Stimulated activated CD4-positive, alpha-beta T cell treated with anti-CD3 and anti-CD28 coated beads, Interleukin-1b, Interleukin-23, amount 100 ng/mL, for 4 hours (primary cell): Measurements from ENCODE around the gene PKIB.
"Not testable (repeated sequence)": the region's sequence is repeated elsewhere in the genome, so short reads cannot be mapped to it uniquely, and the experiment has no call there.

Experiments
- DNase-seq, 2 donors: peaks; one replicate each; pipeline ENCODE4 v3.0.0-alpha.2; 2020; ENCODE audit warnings: low read depth in 2 of 2

Gene PKIB

DNA sequence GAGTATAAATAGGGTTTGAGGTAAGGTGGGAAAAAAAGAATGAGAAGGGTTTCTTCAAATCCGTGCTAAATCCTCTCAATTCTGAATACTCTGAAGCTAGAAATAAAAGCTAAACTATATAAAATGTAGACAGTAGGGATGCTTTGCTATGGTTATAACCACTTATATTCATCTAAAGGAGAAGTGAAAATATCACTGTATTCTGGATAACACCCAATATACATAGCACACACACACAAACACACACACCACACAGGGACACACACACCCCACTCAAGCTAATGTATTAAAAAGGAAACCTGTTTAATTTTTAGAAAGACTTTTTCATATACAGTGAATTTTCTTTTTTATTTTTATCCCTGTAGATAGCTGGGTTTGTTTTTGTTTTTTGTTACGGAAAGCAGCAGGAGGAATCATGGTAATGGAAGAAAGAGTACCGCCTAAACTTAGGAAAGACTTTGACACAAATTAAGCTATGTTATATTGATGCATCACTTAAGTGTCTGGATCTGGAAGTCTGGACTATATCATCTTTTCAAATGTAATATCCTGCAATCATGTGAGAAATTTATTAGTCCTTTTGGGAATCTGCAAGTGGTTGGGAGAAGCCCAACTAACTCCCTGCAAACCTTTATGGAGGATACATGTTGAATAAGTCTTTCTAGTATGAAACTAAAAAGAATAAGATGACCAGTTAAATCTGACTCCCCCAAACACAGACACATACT lies 100.9 kb downstream of the PKIB start:
- DNase-seq, result no peak

GRCh38 chr6:122712093-122712447 lies 101.9 kb downstream of the PKIB start:
- no peak for DNase-seq

GRCh38 chr6:122712448-122713137 lies 102.4 kb downstream of the PKIB start:
- DNase-seq, result no peak

DNA sequence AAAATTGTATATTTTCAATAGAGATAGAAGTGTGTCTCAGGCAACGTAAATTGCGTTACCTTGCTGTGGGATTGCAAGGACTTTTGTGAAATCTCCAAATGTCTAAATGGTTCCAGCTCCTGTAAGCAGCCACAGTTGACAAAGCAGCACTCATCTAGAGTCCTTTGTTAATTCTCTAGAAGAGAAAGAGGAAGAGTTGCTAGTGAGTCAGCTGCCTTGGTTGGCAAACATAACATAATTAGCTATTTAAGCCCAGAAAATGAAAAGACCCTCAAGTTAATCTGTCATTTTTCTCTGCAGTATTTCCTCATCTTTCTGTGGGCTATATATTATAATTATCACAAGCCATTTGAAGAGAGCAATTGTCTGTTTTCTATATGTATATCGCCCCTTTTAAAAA lies 102.9 kb downstream of the PKIB start:
- DNase-seq, result no peak

GRCh38 chr6:122714059-122714458 lies 103.9 kb downstream of the PKIB start:
- DNase-seq, result no peak

- no peak for DNase-seq
These were observed 105.5 kb downstream of the PKIB start for GRCh38 chr6:122715725-122716124.

DNA sequence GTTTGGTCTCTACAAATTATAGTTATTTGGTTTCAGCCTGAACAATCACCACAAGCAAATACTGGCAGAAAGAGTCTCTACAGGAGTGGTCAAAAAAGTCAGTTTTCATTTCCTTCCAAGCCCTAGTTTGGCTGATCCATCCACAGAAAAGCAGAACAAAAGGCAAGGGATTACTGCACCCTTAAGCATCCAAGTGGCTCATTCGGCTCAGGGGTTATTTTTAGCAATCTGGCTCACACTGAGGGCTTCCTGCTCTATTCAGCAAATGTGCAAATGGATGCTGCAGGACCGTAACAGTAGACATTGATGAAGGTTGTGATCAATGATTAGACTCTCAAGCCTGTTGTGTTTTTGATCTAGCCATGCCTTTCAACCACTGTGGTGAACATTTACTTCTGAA lies 107.1 kb downstream of the PKIB start:
- DNase-seq, result no peak

GRCh38 chr6:122718616-122719015 lies 108.4 kb downstream of the PKIB start:
- no peak for DNase-seq

DNA sequence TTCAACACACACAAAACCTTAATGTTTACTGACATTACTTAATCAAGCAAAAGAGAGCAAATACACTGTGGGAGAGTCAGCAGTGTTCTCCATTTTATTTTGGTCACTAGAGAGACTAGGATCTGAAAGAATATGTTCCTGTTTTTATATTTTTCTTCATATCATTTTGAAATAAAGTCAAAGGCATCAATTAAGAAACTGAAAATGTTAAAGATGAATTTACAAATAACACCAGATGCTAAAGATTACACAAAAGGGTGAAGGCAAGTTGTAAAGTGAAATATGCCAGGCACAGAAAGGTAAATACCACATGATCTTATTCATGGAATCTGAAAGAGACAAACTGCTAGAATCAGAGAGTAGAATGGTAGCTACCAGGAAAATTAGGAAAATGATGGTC lies 109.0 kb downstream of the PKIB start:
- no peak for DNase-seq

GRCh38 chr6:122722746-122723145 lies 112.5 kb downstream of the PKIB start:
- DNase-seq, result no peak

DNA sequence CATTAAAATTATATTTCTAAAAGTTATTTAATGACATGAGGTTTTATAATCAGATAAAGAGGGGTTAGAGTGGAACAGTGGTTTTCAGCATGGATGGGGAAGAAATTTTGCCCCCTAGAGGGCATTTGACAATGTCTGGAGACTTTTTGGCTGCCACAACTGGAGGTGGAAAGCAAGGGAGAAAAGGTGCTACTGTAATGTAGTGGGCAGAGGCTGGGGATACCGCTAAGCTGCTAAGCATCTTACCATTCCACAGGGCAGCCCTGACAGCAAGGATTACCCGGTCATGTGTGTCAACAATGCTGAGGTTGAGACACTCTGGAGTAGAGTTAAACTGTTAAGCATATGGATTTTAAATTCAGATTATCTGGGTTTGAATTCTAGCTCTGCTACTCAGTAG lies 116.4 kb downstream of the PKIB start:
- no peak for DNase-seq

- no peak for DNase-seq
These were observed 117.0 kb downstream of the PKIB start for GRCh38 chr6:122727244-122727643.

DNA sequence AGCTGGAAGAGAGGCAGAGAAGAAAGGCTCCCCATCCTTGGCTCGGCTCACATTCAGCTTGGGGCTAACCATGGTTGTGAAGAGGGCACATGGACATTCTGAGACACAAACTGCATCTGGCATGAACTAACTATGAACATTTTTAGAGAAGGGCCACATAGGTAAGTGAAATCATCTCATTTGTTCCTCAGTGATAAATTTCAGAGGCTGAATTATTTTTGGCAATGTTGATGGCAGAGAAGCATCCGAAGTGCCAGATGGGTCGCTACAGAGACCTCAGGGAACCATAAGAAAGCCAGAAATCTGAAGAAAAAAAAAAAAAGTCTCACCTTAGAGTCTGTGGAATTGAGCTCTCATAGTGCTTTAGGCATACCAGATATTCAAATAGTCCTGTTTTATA lies 120.1 kb downstream of the PKIB start:
- no peak for DNase-seq

GRCh38 chr6:122730775-122731386 lies 120.7 kb downstream of the PKIB start:
- no peak for DNase-seq

DNA sequence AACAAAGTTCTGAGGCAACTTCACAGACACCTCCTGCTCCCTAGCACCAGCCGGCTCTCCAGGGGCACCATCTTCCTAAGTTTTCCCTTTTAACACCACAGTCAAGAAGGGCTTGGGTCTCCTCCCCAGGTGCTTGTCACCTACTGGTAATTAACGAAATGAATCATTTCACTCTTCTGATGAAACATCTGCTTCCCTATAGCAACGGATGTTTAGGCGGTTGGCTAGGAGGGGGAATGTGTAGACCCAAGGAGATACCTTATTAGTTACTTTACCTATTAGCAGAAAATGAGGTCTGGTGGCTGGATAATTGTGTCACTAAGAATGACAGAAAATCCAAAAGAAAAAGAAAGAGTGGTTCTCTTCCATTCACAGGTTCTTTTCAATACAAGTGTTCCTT lies 123.1 kb downstream of the PKIB start:
- DNase-seq, result no peak

DNA sequence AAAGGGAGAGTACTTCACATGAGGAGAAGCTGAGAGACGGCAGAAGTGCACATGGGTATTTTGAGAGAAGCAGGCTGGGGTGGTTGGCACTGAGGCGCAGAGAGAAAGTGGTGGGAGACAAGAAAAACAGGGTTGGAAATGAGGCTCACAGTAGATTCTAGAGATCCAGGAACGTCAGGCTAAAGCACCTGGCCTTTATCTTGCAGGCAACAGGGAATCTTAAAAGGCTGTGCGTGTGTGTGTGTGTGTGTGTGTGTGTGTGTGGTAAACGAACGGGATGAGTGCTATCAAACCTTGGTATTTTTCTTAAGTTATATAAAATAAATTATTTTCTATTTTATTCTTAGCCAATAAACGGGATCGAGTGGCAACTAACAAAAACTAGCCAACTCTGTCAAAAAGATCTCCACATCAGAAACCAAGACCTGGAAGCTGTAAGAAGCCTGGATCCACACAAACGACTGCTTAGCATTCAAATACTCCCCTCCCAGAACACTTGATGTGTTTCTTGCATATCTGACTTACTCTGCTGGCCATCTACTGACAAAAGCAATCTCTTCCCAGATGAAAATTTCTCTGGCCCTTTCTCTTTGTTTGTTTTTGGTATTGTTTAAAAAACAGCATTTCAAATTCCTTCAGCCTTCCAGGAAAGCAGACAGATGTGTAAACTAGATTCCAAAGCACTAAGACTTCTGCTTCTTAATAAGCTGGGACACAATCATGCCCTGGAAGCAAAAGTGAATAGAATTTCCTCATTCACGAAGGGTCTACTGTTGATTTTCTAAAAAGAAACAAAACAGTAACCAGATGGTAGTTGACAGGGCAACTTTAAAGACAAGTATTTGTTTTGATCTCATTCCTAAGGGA lies 124.6 kb downstream of the PKIB start:
- no peak for DNase-seq

DNA sequence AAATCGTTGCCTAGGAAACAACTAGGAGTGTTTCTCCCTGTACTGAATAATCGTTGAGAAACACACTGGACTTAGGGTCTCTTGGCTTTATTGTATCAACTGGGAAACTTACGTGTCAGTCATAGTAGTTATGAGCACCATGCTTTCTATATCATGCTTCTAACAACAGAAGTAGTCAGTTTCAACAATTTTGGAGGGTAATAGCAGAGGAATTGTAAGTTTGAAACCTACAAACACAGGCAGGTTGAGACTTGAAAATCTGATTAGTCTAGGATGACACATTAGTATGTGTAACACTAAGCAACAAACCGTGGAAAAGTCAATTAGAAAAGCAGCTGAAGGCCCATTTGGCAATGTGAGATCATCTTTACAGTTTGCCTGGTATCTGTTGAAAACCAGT lies 125.4 kb downstream of the PKIB start:
- no peak for DNase-seq

DNA sequence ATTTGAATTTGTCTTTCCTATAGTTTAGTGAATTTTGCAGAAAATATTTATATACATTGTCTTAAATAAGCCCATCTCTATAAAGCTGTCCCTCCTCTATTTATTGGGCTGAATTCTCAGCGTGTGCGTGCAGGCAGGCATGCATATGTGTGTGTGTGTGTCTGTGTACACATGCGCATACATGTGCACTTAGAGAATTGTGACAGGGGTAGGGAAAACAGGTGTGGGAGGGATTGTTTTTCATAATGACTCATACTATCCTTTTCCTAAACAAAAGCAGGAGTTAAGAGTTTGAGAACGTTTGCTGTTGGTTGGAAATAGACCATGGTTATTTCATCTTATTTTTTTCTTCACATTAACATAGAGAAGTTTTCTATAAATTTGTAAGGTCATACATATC lies 126.0 kb downstream of the PKIB start:
- no peak for DNase-seq

DNA sequence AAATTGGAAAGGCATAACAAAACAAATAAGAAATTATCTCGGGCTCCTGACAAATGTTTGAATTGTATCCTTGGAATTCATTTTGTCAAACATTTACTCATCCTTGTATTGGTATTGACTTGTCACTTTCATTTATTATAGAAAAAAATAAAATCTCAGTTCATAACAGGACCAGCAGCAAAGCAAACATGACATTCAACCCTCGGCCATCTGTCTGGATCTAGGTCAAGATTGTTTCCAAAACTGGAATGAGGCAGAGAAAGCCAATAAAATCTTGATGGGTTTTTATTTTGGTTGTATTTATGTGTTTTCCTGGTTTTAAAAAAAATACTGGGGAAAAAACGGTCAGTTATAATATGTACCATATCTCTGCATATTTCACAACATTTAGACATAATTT lies 126.4 kb downstream of the PKIB start:
- no peak for DNase-seq

DNA sequence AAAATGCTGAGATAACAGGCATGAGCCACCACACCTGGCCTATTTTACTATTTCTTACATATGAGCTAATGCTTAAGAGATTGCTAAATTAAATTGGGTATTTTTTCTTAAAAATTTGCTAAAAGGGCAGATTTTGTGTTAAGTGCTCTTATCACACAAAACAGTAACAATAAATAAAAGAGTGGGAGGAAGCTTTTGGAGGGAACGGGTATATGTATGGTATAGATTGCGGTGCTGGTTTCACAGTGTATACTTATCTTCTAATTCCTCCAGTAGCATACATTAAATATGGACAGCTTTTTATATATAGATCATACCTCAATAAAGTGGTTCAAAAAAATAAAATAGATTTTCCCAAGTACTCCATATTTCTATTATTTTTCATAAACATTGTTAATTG lies 129.9 kb downstream of the PKIB start:
- no peak for DNase-seq

GRCh38 chr6:122740936-122741335 lies 130.7 kb downstream of the PKIB start:
- no peak for DNase-seq

DNA sequence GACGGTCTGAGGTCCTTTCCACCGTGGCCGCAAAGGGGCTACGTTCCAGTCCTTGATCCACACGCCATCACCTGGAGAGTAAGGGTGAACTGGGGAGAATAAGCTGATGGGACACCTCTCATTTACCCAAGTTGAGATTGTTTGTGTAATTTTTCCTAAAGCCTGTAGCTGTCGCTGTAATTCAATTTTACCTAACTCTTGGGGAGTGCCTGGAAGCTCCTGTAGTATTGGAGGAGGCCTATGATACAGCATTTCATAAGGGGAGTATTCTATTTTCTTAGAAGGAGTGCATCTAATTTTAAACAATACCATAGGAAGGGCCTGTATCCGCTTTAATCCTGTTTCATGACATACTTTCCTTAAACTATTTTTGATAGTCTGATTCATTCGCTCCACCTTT lies 134.0 kb downstream of the PKIB start:
- DNase-seq, result not testable (repeated sequence)
